SK-N-SH (cell line): Measurements from ENCODE around the gene IDI2. TPM values are rescaled to one million over a fixed set of nuclear protein-coding genes. Genes with fewer than 3 reads are reported as not detected.

Experiments used
- CTCF ChIA-PET: fragments of 300-600, 350-600 bp; formaldehyde crosslinking; extraction: SDS; loops from one replicate; lab custom pipeline; 2021; lab: Yijun Ruan, JAX
- POLR2A ChIA-PET: fragments of 350-600 bp; sonication (Branson Sonifier 250); formaldehyde crosslinking; extraction: SDS; loops from one replicate; lab custom pipeline; 2020; ENCODE audit warnings: antibody characterized with exemption, inconsistent platforms; lab: Yijun Ruan, JAX
- DNase-seq: peaks from one replicate; pipeline ENCODE4 v3.0.0; 2012
- H2AFZ ChIP-seq: fragments of 200-600 bp; sonication (generic); 2 replicates; pipeline ENCODE4 v1.8.1; 2016; ENCODE audit warnings: antibody characterized with exemption, mild to moderate bottlenecking, low read depth
- H3F3A ChIP-seq: fragments of 200-600 bp; sonication (generic); replicated peaks from 2 replicates; pipeline ENCODE3; 2016; ENCODE audit warnings: antibody characterized with exemption, mild to moderate bottlenecking; ENCODE audit not compliant: insufficient read depth
- H3K27ac ChIP-seq, 2 experiments: fragments of 200-500 bp in 1 of 2; fragments of 200-600 bp in 1 of 2; sonication (Bioruptor generic) in 1 of 2; sonication (generic), shearing (Covaris generic) in 1 of 2; 2 replicates each; pipeline versions ENCODE4 v1.5.1 to v1.6.1; 2014 to 2016; ENCODE audit warnings: low read depth in 2 of 2, inconsistent platforms in 1 of 2, low read length in 1 of 2, mild to moderate bottlenecking in 1 of 2, mixed read lengths in 1 of 2
- H3K27me3 ChIP-seq: fragments of 200-600 bp; sonication (generic), shearing (Covaris generic); 2 replicates; pipeline ENCODE4 v1.6.1; 2016; ENCODE audit warnings: mixed run types; ENCODE audit not compliant: insufficient read depth
- H3K36me3 ChIP-seq, 2 experiments: fragments of 200-500 bp in 1 of 2; fragments of 200-600 bp in 1 of 2; sonication (Bioruptor generic) in 1 of 2; sonication (generic) in 1 of 2; replicated peaks in 1 of 2; 2 replicates each; pipeline versions ENCODE3 to v1.5.1; 2014 to 2016; ENCODE audit warnings: low read length in 1 of 2, mild to moderate bottlenecking in 1 of 2; ENCODE audit not compliant: insufficient read depth in 2 of 2, control insufficient read depth in 1 of 2
- H3K4me1 ChIP-seq, 2 experiments: fragments of 200-500 bp in 1 of 2; fragments of 200-600 bp in 1 of 2; sonication (Bioruptor generic) in 1 of 2; sonication (generic), shearing (Covaris generic) in 1 of 2; 2 replicates each; pipeline versions ENCODE4 v1.5.1 to v1.6.1; 2014 to 2016; ENCODE audit warnings: low read depth in 1 of 2, low read length in 1 of 2, mixed run types in 1 of 2; ENCODE audit not compliant: insufficient read depth in 2 of 2, control insufficient read depth in 1 of 2
- H3K4me2 ChIP-seq: fragments of 200-600 bp; sonication (generic), shearing (Covaris generic); 2 replicates; pipeline ENCODE4 v1.6.1; 2017; ENCODE audit warnings: mixed run types
- H3K4me3 ChIP-seq, 2 experiments: fragments of 200-500 bp in 1 of 2; fragments of 200-600 bp in 1 of 2; sonication (Bioruptor generic) in 1 of 2; sonication (generic), shearing (Covaris generic) in 1 of 2; 2 replicates each; pipeline versions ENCODE4 v1.5.1 to v1.8.1; 2014 to 2016; ENCODE audit warnings: low read depth in 2 of 2, inconsistent platforms in 1 of 2, low read length in 1 of 2, mild to moderate bottlenecking in 1 of 2, mixed read lengths in 1 of 2, moderate library complexity in 1 of 2
- H3K79me2 ChIP-seq: fragments of 200-600 bp; sonication (generic); 2 replicates; pipeline ENCODE4 v1.8.1; 2017; ENCODE audit warnings: mild to moderate bottlenecking; ENCODE audit not compliant: insufficient read depth
- H3K9ac ChIP-seq: fragments of 200-600 bp; sonication (generic); 2 replicates; pipeline ENCODE4 v1.6.1; 2017; ENCODE audit warnings: mixed run types
- H3K9me2 ChIP-seq: fragments of 200-600 bp; sonication (generic); 2 replicates; pipeline ENCODE4 v1.6.1; 2017; ENCODE audit warnings: mixed run types
- H3K9me3 ChIP-seq: fragments of 200-600 bp; sonication (generic); 2 replicates; pipeline ENCODE4 v1.6.1; 2017; ENCODE audit warnings: mixed run types, mild to moderate bottlenecking, moderate library complexity
- H4K20me1 ChIP-seq: fragments of 200-600 bp; sonication (generic); 2 replicates; pipeline ENCODE4 v1.6.1; 2017; ENCODE audit warnings: mild to moderate bottlenecking, mixed run types; ENCODE audit not compliant: insufficient read depth
- CHD2 ChIP-seq: fragments of 150-350 bp; IDR thresholded peaks from 2 replicates; pipeline ENCODE4 v1.6.1; 2018; ENCODE audit warnings: low read length; ENCODE audit not compliant: partially characterized antibody
- FOXJ3 ChIP-seq: sonication (generic); formaldehyde crosslinking; IDR thresholded peaks from 2 replicates; pipeline ENCODE4 v1.5.1; 2020; ENCODE audit warnings: mild to moderate bottlenecking, missing genetic modification reagents
- FOXM1 ChIP-seq: IDR thresholded peaks from 2 replicates; pipeline ENCODE4 v1.4.0; 2012; ENCODE audit warnings: low read depth, mild to moderate bottlenecking
- GABPA ChIP-seq: IDR thresholded peaks from 2 replicates; pipeline ENCODE4 v1.4.0; 2012; ENCODE audit warnings: low read depth, mild to moderate bottlenecking
- IRF3 ChIP-seq: fragments of 150-350 bp; IDR thresholded peaks from 2 replicates; pipeline ENCODE4 v1.6.1; 2016; ENCODE audit warnings: mild to moderate bottlenecking, low read depth, low read length
- MEF2A ChIP-seq: IDR thresholded peaks from 2 replicates; pipeline ENCODE4 v1.4.0; 2012; ENCODE audit warnings: low read depth, borderline replicate concordance
- MXI1 ChIP-seq: IDR thresholded peaks from 2 replicates; pipeline ENCODE4 v1.6.1; 2012; ENCODE audit warnings: mild to moderate bottlenecking, low read depth, low read length, improper control_type of control experiment
- NRF1 ChIP-seq: IDR thresholded peaks from 2 replicates; pipeline ENCODE4 v1.6.1; 2012; ENCODE audit warnings: low read depth, mild to moderate bottlenecking, low read length
- TAF1 ChIP-seq: IDR thresholded peaks from 2 replicates; pipeline ENCODE4 v1.6.1; 2012; ENCODE audit warnings: low read depth, mild to moderate bottlenecking, low read length, moderate library complexity, borderline replicate concordance
- TCF12 ChIP-seq: IDR thresholded peaks from 2 replicates; pipeline ENCODE4 v1.4.0; 2012
- TEAD4 ChIP-seq: IDR thresholded peaks from 2 replicates; pipeline ENCODE4 v1.4.0; 2012; ENCODE audit warnings: mild to moderate bottlenecking, borderline replicate concordance; ENCODE audit not compliant: insufficient read depth
- YY1 ChIP-seq: IDR thresholded peaks from 2 replicates; pipeline ENCODE4 v1.4.0; 2012; ENCODE audit warnings: low read depth, mild to moderate bottlenecking
- ZBTB33 ChIP-seq: IDR thresholded peaks from 2 replicates; pipeline ENCODE4 v1.4.0; 2012; ENCODE audit warnings: low read depth, borderline replicate concordance
- WGBS: methylation state at CpG from one replicate; pipeline ENCODE4 v1.1.6; 2017; ENCODE audit warnings: low lambda C conversion rate; 5-methylcytosine and 5-hydroxymethylcytosine counted together
- polyA plus RNA-seq, 3 experiments: library from polyadenylated mRNA; depleted of rRNA; stranded (reverse); fragments of >200 nt; gene quantifications; 2 replicates each; pipeline ENCODE4 v1.2.3, GENCODE V29; 2012
- TF ChIP-seq, protein P1 (sequence below): IDR thresholded peaks from 2 replicates; pipeline ENCODE4 v1.6.1; 2012; ENCODE audit warnings: mild to moderate bottlenecking, low read depth, low read length, moderate library complexity

IDI2 gene
- polyA plus RNA-seq, 1 of the 3 experiments (the other 2 are of a cell fraction), result not detected

GRCh38 chr10:1056326-1057105 lies 30.9 kb upstream of the IDI2 start, which contains the start of gene WDR37 (continued):
- 0 out of 2 replicates have a peak, but pooled peaks have one; percentile 9 for TF ChIP-seq TEAD4
- TF ChIP-seq NRF1, result no peak
- TF ChIP-seq IRF3, result no peak
- no peak for TF ChIP-seq TCF12
- TF ChIP-seq CHD2, result peak; percentile 68
- peak; percentile 98 for TF ChIP-seq GABPA
- peak; percentile 76 for TF ChIP-seq YY1
- TF ChIP-seq ZBTB33, result peak; percentile 62
- TF ChIP-seq FOXM1, result no peak

DNA sequence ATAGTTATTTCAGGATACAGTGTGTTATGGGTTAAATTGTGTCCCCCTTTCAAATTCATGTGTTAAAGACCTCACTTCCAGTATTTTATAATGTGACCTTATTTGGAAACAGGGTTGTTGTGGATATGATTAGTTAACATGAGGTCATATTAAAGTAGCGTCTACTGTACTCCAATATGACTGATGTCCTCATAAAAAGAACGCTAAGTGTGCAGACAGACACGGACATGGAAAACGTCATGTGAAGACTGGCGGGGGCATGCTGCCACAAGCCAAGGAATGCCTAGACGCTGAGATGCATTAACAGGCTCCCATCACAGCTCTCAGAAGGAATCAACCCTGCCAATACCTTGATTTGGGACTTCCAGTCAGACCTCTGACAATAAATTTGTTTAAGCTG lies 29.0 kb upstream of the IDI2 start:
- Histone ChIP-seq H3K9me2 (no peaks in the 10 kb centered on the region), H2AFZ (no peak overlapping the region), H3F3A (peaks cover 17% of the 10 kb centered on the region), H3K27ac (no peak overlapping the region), H3K27me3 (no peaks in the 10 kb centered on the region), H3K4me3 (peak overlapping the region; percentile 84 to 96), H3K36me3 (peaks cover 27 to 34% of the 10 kb centered on the region in 2 experiments), H3K4me2 (peak overlapping the region; percentile 89), H4K20me1 (peaks cover 19% of the 10 kb centered on the region), H3K9ac (peak overlapping the region; percentile 98; the same call in 1 of the 2 replicates), H3K79me2 (peaks cover 98% of the 10 kb centered on the region), H3K9me3 (no peaks in the 10 kb centered on the region), H3K4me1 (peaks cover 19 to 22% of the 10 kb centered on the region in 2 experiments; a peak in 3 of 4 replicates)
- DNase-seq, result no peak
- TF ChIP-seq, protein P1, sequence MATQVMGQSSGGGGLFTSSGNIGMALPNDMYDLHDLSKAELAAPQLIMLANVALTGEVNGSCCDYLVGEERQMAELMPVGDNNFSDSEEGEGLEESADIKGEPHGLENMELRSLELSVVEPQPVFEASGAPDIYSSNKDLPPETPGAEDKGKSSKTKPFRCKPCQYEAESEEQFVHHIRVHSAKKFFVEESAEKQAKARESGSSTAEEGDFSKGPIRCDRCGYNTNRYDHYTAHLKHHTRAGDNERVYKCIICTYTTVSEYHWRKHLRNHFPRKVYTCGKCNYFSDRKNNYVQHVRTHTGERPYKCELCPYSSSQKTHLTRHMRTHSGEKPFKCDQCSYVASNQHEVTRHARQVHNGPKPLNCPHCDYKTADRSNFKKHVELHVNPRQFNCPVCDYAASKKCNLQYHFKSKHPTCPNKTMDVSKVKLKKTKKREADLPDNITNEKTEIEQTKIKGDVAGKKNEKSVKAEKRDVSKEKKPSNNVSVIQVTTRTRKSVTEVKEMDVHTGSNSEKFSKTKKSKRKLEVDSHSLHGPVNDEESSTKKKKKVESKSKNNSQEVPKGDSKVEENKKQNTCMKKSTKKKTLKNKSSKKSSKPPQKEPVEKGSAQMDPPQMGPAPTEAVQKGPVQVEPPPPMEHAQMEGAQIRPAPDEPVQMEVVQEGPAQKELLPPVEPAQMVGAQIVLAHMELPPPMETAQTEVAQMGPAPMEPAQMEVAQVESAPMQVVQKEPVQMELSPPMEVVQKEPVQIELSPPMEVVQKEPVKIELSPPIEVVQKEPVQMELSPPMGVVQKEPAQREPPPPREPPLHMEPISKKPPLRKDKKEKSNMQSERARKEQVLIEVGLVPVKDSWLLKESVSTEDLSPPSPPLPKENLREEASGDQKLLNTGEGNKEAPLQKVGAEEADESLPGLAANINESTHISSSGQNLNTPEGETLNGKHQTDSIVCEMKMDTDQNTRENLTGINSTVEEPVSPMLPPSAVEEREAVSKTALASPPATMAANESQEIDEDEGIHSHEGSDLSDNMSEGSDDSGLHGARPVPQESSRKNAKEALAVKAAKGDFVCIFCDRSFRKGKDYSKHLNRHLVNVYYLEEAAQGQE, result no peak
- no peak for TF ChIP-seq TAF1
- no peak for TF ChIP-seq MXI1
- no peak for TF ChIP-seq IRF3
- TF ChIP-seq MEF2A, result no peak
- no peak for TF ChIP-seq TEAD4
- no peak for TF ChIP-seq FOXJ3 (CRISPR knock-in tag)
- CTCF ChIA-PET, result interaction anchor here (1.0 kb wide), 1 partner anchor 123 kb away, joined by 3 read pairs; the partner anchor contains the start of gene LARP4B
- 73% methylated on average over 6 of the region's 6 CpGs for WGBS
- POLR2A ChIA-PET, result no interaction called here
